Thyroid gland (tissue), 4 donors: ENCODE measurements around the gene TRIM6. TPM values are rescaled to one million over a fixed set of nuclear protein-coding genes. Genes with fewer than 3 reads are reported as not detected.

Experiments
- DNase-seq, 2 donors: peaks; one replicate each; pipeline ENCODE4 v3.0.0-alpha.2; 2019
- H3K27ac ChIP-seq, 3 donors: fragments of 200-600 bp; sonication (generic); 1 replicate in 2 of 3; 2 replicates in 1 of 3; pipeline ENCODE4 v1.5.1; 2016 to 2019; ENCODE audit warnings: mild to moderate bottlenecking in 1 of 3, moderate library complexity in 1 of 3
- H3K27me3 ChIP-seq: fragments of 200-600 bp; sonication (generic); one replicate; pipeline ENCODE4 v1.5.1; 2019
- H3K36me3 ChIP-seq, 2 donors: fragments of 200-600 bp; sonication (generic); one replicate each; pipeline ENCODE4 v1.5.1; 2016 to 2019
- H3K4me1 ChIP-seq, 2 donors: fragments of 200-600 bp; sonication (generic); one replicate each; pipeline ENCODE4 v1.5.1; 2017 to 2019
- H3K4me3 ChIP-seq, 3 donors: fragments of 200-600 bp; sonication (generic); replicated peaks in 1 of 3; 1 replicate in 2 of 3; 2 replicates in 1 of 3; pipeline ENCODE4 v1.5.1; 2016; ENCODE audit warnings: mild to moderate bottlenecking in 1 of 3
- H3K9me3 ChIP-seq: fragments of 200-600 bp; sonication (generic); one replicate; pipeline ENCODE4 v1.5.1; 2017
- CTCF ChIP-seq, 6 experiments: fragments of 200-600 bp in 3 of 6; fragments of 450-650 bp in 3 of 6; sonication (generic) in 3 of 6; IDR thresholded peaks; one replicate each; pipeline ENCODE4 v1.5.1; 2016 to 2019; ENCODE audit warnings: antibody characterized with exemption in 6 of 6, mild to moderate bottlenecking in 2 of 6, inconsistent platforms in 1 of 6, moderate library complexity in 1 of 6
- POLR2A ChIP-seq, 2 donors: fragments of 450-650 bp; IDR thresholded peaks; one replicate each; pipeline ENCODE4 v1.6.1; 2017; ENCODE audit warnings: antibody characterized with exemption in 2 of 2, mild to moderate bottlenecking in 2 of 2, moderate library complexity in 1 of 2
- WGBS, 2 donors: methylation state at CpG; one replicate each; pipeline ENCODE4 v1.1.5; 2017; 5-methylcytosine and 5-hydroxymethylcytosine counted together
- intact Hi-C: fragments of 100-400 bp; cut with DNase I; formaldehyde crosslinking; loops from one replicate; pipeline ENCODE4 v1.15.1; 2023
- total RNA-seq, 4 donors: library from RNA; depleted of rRNA; stranded (reverse); fragments of >200 nt; gene quantifications; one replicate each; pipeline ENCODE4 v1.2.3, GENCODE V29; 2016

TRIM6 gene
- total RNA-seq, 4 donors from 2014 or later = 7.1 to 9.6 (median 9.2) TPM

- Histone ChIP-seq H3K9me3 (no peaks in the 10 kb centered on the region), H3K36me3 (no peaks in the 10 kb centered on the region), H3K4me3 (no peak overlapping the region), H3K27me3 (no peaks in the 10 kb centered on the region), H3K4me1 (no peaks in the 10 kb centered on the region), H3K27ac (no peak overlapping the region)
- DNase-seq = no peak
- TF ChIP-seq CTCF (IDR thresholded peaks at IDR 0.05) = no peak
- no peak for TF ChIP-seq POLR2A (IDR thresholded peaks at IDR 0.05)
- WGBS, 2 donors = 92 to 96% methylated on average over 11 of the region's 11 CpGs
- intact Hi-C loops = no loop called here
These were observed 15.2 kb downstream of the TRIM6 start for GRCh38 chr11:5611627-5612026.

- TF ChIP-seq POLR2A (IDR thresholded peaks at IDR 0.05) = no peak
- no peak for TF ChIP-seq CTCF (IDR thresholded peaks at IDR 0.05)
- H3K27ac ChIP-seq = no peak overlapping the region
- no peaks in the 10 kb centered on the region for H3K27me3 ChIP-seq
- H3K9me3 ChIP-seq = no peaks in the 10 kb centered on the region
- no peaks in the 10 kb centered on the region for H3K36me3 ChIP-seq
- peaks cover 6 to 14% of the 10 kb centered on the region in 2 donors for H3K4me1 ChIP-seq
- H3K4me3 ChIP-seq = no peak overlapping the region
- no peak for DNase-seq
- intact Hi-C loops = no loop called here
- 80 to 83% methylated on average over 3 of the region's 3 CpGs for WGBS, 2 donors
These were observed 22.4 kb downstream of the TRIM6 start for GRCh38 chr11:5618807-5619206.

GRCh38 chr11:5620651-5621521 lies 24.4 kb downstream of the TRIM6 start:
- H3K27ac ChIP-seq = no peak overlapping the region
- TF ChIP-seq CTCF (IDR thresholded peaks at IDR 0.05) = no peak
- no peaks in the 10 kb centered on the region for H3K9me3 ChIP-seq
- 44 to 52% methylated on average over 3 of the region's 3 CpGs for WGBS, 2 donors
- H3K4me3 ChIP-seq = no peak overlapping the region
- intact Hi-C loops = no loop called here
- peak in 1 of 2 donors; percentile 19 for DNase-seq
- H3K4me1 ChIP-seq = peaks cover 18 to 29% of the 10 kb centered on the region in 2 donors
- H3K36me3 ChIP-seq = no peaks in the 10 kb centered on the region
- H3K27me3 ChIP-seq = no peaks in the 10 kb centered on the region

GRCh38 chr11:5621580-5621979 lies 25.1 kb downstream of the TRIM6 start:
- no peaks in the 10 kb centered on the region for H3K27me3 ChIP-seq
- no peak for TF ChIP-seq POLR2A (IDR thresholded peaks at IDR 0.05)
- no peak for TF ChIP-seq CTCF (IDR thresholded peaks at IDR 0.05)
- no peak overlapping the region for H3K27ac ChIP-seq
- intact Hi-C loops = no loop called here
- no peaks in the 10 kb centered on the region for H3K36me3 ChIP-seq
- no peak for DNase-seq
- peaks cover 20 to 32% of the 10 kb centered on the region in 2 donors for H3K4me1 ChIP-seq
- no peak overlapping the region for H3K4me3 ChIP-seq
- no peaks in the 10 kb centered on the region for H3K9me3 ChIP-seq

GRCh38 chr11:5622802-5623201 lies 26.4 kb downstream of the TRIM6 start:
- Histone ChIP-seq H3K4me1 (peaks cover 20 to 32% of the 10 kb centered on the region in 2 donors), H3K27ac (no peak overlapping the region), H3K9me3 (no peaks in the 10 kb centered on the region), H3K4me3 (no peak overlapping the region), H3K27me3 (no peaks in the 10 kb centered on the region), H3K36me3 (no peaks in the 10 kb centered on the region)
- intact Hi-C loops = no loop called here
- DNase-seq = no peak
- TF ChIP-seq POLR2A (IDR thresholded peaks at IDR 0.05) (no peak), CTCF (IDR thresholded peaks at IDR 0.05) (no peak)
- WGBS, 2 donors = 98 to 99% methylated on average over 3 of the region's 3 CpGs
